GM12878 (cell line): ENCODE results near the gene DNMT1. TPM values are rescaled to one million over a fixed set of nuclear protein-coding genes. Genes with fewer than 3 reads are reported as not detected.

Experiments
- CTCF ChIP-seq, 3 experiments: IDR thresholded peaks in 2 of 3; conservative IDR thresholded peaks in 1 of 3; 2 replicates each; pipeline ENCODE4 v1.5.1; 2011; ENCODE audit warnings: low read depth in 3 of 3, low read length in 3 of 3, mild to moderate bottlenecking in 3 of 3, control low read depth in 2 of 3, moderate library complexity in 2 of 3, inconsistent platforms in 1 of 3, mixed read lengths in 1 of 3; ENCODE audit not compliant: control insufficient read depth in 2 of 3, insufficient read depth in 1 of 3; ENCODE audit errors: extremely low read depth in 1 of 3
- E2F4 ChIP-seq: IDR thresholded peaks from 2 replicates; pipeline ENCODE4 v1.6.1; 2012; ENCODE audit warnings: low read depth, low read length, improper control_type of control experiment
- ETV6 ChIP-seq, 2 experiments: fragments of 450-650 bp in 1 of 2; IDR thresholded peaks in 1 of 2; conservative IDR thresholded peaks in 1 of 2; 2 replicates each; pipeline ENCODE4 v1.6.1; 2014; ENCODE audit warnings: antibody characterized with exemption in 1 of 2, borderline replicate concordance in 1 of 2, low read depth in 1 of 2, mild to moderate bottlenecking in 1 of 2, moderate library complexity in 1 of 2
- IKZF1 ChIP-seq: fragments of 450-650 bp; conservative IDR thresholded peaks from 2 replicates; pipeline ENCODE4 v1.6.1; 2017; ENCODE audit warnings: antibody characterized with exemption, mild to moderate bottlenecking
- IKZF2 ChIP-seq, 2 experiments: fragments of 450-650 bp; IDR thresholded peaks; 2 replicates each; pipeline ENCODE4 v1.6.1; 2017; ENCODE audit warnings: mild to moderate bottlenecking in 2 of 2, moderate library complexity in 2 of 2
- NFYA ChIP-seq: IDR thresholded peaks from 2 replicates; pipeline ENCODE4 v1.6.1; 2011; ENCODE audit warnings: low read depth, mild to moderate bottlenecking, low read length, improper control_type of control experiment, borderline replicate concordance
- POLR2AphosphoS2 ChIP-seq: IDR thresholded peaks from 2 replicates; pipeline ENCODE4 v1.6.1; 2011; ENCODE audit warnings: low read depth, mild to moderate bottlenecking, low read length, improper control_type of control experiment, moderate library complexity
- RAD21 ChIP-seq: IDR thresholded peaks from 2 replicates; pipeline ENCODE4 v1.6.1; 2011; ENCODE audit warnings: mild to moderate bottlenecking, low read depth, low read length, moderate library complexity; ENCODE audit not compliant: insufficient read depth
- RB1 ChIP-seq: fragments of 450-650 bp; formaldehyde crosslinking; IDR thresholded peaks from 2 replicates; pipeline ENCODE4 v1.6.1; 2017; ENCODE audit warnings: mild to moderate bottlenecking, borderline replicate concordance
- SIN3A ChIP-seq: IDR thresholded peaks from 2 replicates; pipeline ENCODE4 v1.6.1; 2012; ENCODE audit warnings: low read depth, low read length, improper control_type of control experiment
- SMARCA5 ChIP-seq: fragments of 450-650 bp; IDR thresholded peaks from 2 replicates; pipeline ENCODE4 v1.6.1; 2017; ENCODE audit warnings: mild to moderate bottlenecking
- SRF ChIP-seq, 2 experiments: IDR thresholded peaks; 2 replicates each; pipeline ENCODE4 v1.6.1; 2011; ENCODE audit warnings: low read depth in 2 of 2, low read length in 2 of 2, mild to moderate bottlenecking in 1 of 2, moderate library complexity in 1 of 2
- STAT1 ChIP-seq: fragments of 450-650 bp; conservative IDR thresholded peaks from 2 replicates; pipeline ENCODE4 v1.6.1; 2014; ENCODE audit warnings: antibody characterized with exemption, mild to moderate bottlenecking
- TCF3 ChIP-seq: IDR thresholded peaks from 2 replicates; pipeline ENCODE4 v1.6.1; 2012; ENCODE audit warnings: low read depth, mild to moderate bottlenecking, low read length, borderline replicate concordance; ENCODE audit not compliant: insufficient read depth
- ZNF592 ChIP-seq: fragments of 450-650 bp; IDR thresholded peaks from 2 replicates; pipeline ENCODE4 v1.6.1; 2017; ENCODE audit warnings: mild to moderate bottlenecking, moderate library complexity
- ZNF687 ChIP-seq: fragments of 450-650 bp; IDR thresholded peaks from 2 replicates; pipeline ENCODE4 v1.6.1; 2017; ENCODE audit warnings: mild to moderate bottlenecking, moderate library complexity
- polyA plus RNA-seq, 11 experiments: library from polyadenylated mRNA; depleted of rRNA in 4 of 11; unstranded in 6 of 11; stranded (reverse) in 5 of 11; fragments of >200 nt; fragmentation: Nextera tagmentation in 4 of 11; fragmentation: Illumina TruSeq in 1 of 11; extraction: Ambion mirVana in 4 of 11; extraction: Trizol in 1 of 11; gene quantifications; 1 replicate in 1 of 11; 2 replicates in 10 of 11; pipeline versions ENCODE4 v1.2.1 to v1.2.3, GENCODE V29; 2011 to 2016; ENCODE audit warnings: inconsistent platforms in 2 of 11, missing spikeins in 2 of 11, low read depth in 1 of 11
- total RNA-seq, 4 experiments: library from RNA; depleted of rRNA in 3 of 4; stranded (reverse); fragments of >200 nt in 3 of 4; fragmentation: Illumina TruSeq in 1 of 4; extraction: Trizol in 1 of 4; gene quantifications; 2 replicates each; pipeline versions ENCODE4 v1.2.1 to v1.2.3, GENCODE V29; 2013 to 2021

Gene DNMT1
- total and polyA plus RNA-seq, 10 of the 15 experiments (the other 5 are each of a cell fraction or from before 2014, with no cell fraction given), result 70.0 to 290 (median 133) TPM

- TF ChIP-seq ZNF592, result no peak
- no peak for TF ChIP-seq IKZF2 (IDR thresholded peaks at IDR 0.05)
- no peak for TF ChIP-seq E2F4
- TF ChIP-seq RAD21, result no peak
- TF ChIP-seq SMARCA5, result peak; percentile 66
- 0 out of 2 replicates have a peak, but pooled peaks have one; percentile 34 for TF ChIP-seq TCF3
- no peak for TF ChIP-seq NFYA
- no peak for TF ChIP-seq CTCF (IDR thresholded peaks at IDR 0.05 in 2 of 3, conservative IDR thresholded peaks at IDR 0.05 in 1 of 3; ENCODE audit: control insufficient read depth in 2 of 3, extremely low read depth in 1 of 3, insufficient read depth in 1 of 3, low read depth in 3 of 3, low read length in 3 of 3)
- 0 out of 4 replicates have a peak, but pooled peaks of 1 of the 2 experiments have one; percentile 15 for TF ChIP-seq SRF (IDR thresholded peaks at IDR 0.05; ENCODE audit: low read depth in 2 of 2, low read length in 2 of 2)
- no peak; the same call in 1 of the 2 replicates for TF ChIP-seq IKZF1
- TF ChIP-seq SIN3A, result no peak
- TF ChIP-seq ZNF687, result no peak
- TF ChIP-seq POLR2AphosphoS2, result peak; percentile 62
- TF ChIP-seq STAT1, result no peak; the same call in 1 of the 2 replicates
- TF ChIP-seq ETV6 (conservative IDR thresholded peaks at IDR 0.05 in 1 of 2, IDR thresholded peaks at IDR 0.05 in 1 of 2; ENCODE audit: borderline replicate concordance in 1 of 2, low read depth in 1 of 2), result no peak
- 0 out of 2 replicates have a peak, but pooled peaks have one; percentile 47 for TF ChIP-seq RB1
Measured at GRCh38 chr19:10085641-10086590, 108.8 kb downstream of the DNMT1 start, which contains the start of gene SHFL (continued).
